Ishikawa (cell line): ENCODE results near the gene MPND.

Source experiments
- CEBPB ChIP-seq: IDR thresholded peaks from 2 replicates; pipeline ENCODE4 v1.6.1; 2012
- CREB1 ChIP-seq: IDR thresholded peaks from 2 replicates; pipeline ENCODE4 v1.6.1; 2012; ENCODE audit warnings: low read depth
- EGR1 ChIP-seq: IDR thresholded peaks from 2 replicates; pipeline ENCODE4 v1.6.1; 2012
- EP300 ChIP-seq: IDR thresholded peaks from 2 replicates; pipeline ENCODE4 v1.6.1; 2012; ENCODE audit warnings: borderline replicate concordance
- FOXM1 ChIP-seq: IDR thresholded peaks from 2 replicates; pipeline ENCODE4 v1.6.1; 2012; ENCODE audit warnings: low read depth, borderline replicate concordance
- MAX ChIP-seq: IDR thresholded peaks from 2 replicates; pipeline ENCODE4 v1.6.1; 2012
- NFIC ChIP-seq: IDR thresholded peaks from 2 replicates; pipeline ENCODE4 v1.6.1; 2012
- RAD21 ChIP-seq: IDR thresholded peaks from 2 replicates; pipeline ENCODE4 v1.6.1; 2012; ENCODE audit warnings: low read depth
- REST ChIP-seq: IDR thresholded peaks from 2 replicates; pipeline ENCODE4 v1.6.1; 2012; ENCODE audit warnings: low read depth, mild to moderate bottlenecking
- TAF1 ChIP-seq: IDR thresholded peaks from 2 replicates; pipeline ENCODE4 v1.6.1; 2012; ENCODE audit warnings: low read depth, mild to moderate bottlenecking
- TCF12 ChIP-seq: IDR thresholded peaks from 2 replicates; pipeline ENCODE4 v1.6.1; 2012; ENCODE audit warnings: low read depth
- TEAD4 ChIP-seq: IDR thresholded peaks from 2 replicates; pipeline ENCODE4 v1.6.1; 2012
- YY1 ChIP-seq: IDR thresholded peaks from 2 replicates; pipeline ENCODE4 v1.6.1; 2012; ENCODE audit warnings: low read depth
- ZBTB7A ChIP-seq: IDR thresholded peaks from 2 replicates; pipeline ENCODE4 v1.6.1; 2012; ENCODE audit warnings: low read depth
- TF ChIP-seq, protein P1 (sequence below): IDR thresholded peaks from 2 replicates; pipeline ENCODE4 v1.6.1; 2012

MPND gene

DNA sequence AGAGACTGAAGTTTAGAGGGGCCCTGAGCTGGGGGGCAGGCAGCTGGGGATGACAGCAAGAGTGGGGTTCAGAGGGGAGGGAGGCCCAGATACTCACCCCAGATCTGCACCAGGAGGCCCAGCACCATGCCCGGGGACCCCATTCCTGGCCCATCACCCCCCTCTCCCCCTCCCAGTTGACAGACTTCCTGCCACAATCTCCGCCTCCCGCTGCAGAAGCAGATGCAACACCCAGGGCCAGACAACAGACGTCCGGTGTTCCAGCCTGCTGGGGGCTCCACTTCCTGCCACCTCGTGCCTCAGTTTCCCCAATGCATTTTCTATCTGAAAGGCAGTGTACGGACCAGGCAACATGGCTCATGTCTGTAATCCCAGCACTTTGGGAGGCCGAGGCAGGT lies 41.1 kb upstream of the MPND start, which contains the start of gene TMIGD2:
TMIGD2 (minus strand) TSS at position 147 of the 398 bp plus-strand sequence; CDS start at position 143, 4 bp downstream.
- TF ChIP-seq, protein P1, sequence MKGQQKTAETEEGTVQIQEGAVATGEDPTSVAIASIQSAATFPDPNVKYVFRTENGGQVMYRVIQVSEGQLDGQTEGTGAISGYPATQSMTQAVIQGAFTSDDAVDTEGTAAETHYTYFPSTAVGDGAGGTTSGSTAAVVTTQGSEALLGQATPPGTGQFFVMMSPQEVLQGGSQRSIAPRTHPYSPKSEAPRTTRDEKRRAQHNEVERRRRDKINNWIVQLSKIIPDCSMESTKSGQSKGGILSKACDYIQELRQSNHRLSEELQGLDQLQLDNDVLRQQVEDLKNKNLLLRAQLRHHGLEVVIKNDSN: no peak

- no peak for TF ChIP-seq CEBPB
- TF ChIP-seq TEAD4: no peak
- no peak for TF ChIP-seq CREB1
- no peak for TF ChIP-seq ZBTB7A
- TF ChIP-seq, protein P1: no peak
- TF ChIP-seq RAD21: no peak
- TF ChIP-seq TCF12: no peak
- TF ChIP-seq EGR1: no peak
- TF ChIP-seq NFIC: no peak
- no peak for TF ChIP-seq FOXM1
Measured at GRCh38 chr19:4303819-4304537, 39.4 kb upstream of the MPND start.

- TF ChIP-seq CREB1 (no peak), CEBPB (no peak), RAD21 (no peak), TCF12 (no peak), NFIC (peak; percentile 32; the same call in 1 of the 2 replicates), FOXM1 (no peak), MAX (peak; percentile 49; the same call in 1 of the 2 replicates), REST (no peak), ZBTB7A (0 out of 2 replicates have a peak, but pooled peaks have one; percentile 20), EP300 (no peak), TAF1 (peak; percentile 27; the same call in 1 of the 2 replicates), EGR1 (0 out of 2 replicates have a peak, but pooled peaks have one; percentile 8), YY1 (no peak), TEAD4 (no peak)
- TF ChIP-seq, protein P1: no peak
Measured at GRCh38 chr19:4304538-4305256, 38.7 kb upstream of the MPND start, which contains the start of gene FSD1. FSD1 (plus strand) TSS chr19:4304598; CDS start chr19:4304747, 149 bp downstream.

- no peak for TF ChIP-seq TEAD4
- no peak for TF ChIP-seq MAX
- TF ChIP-seq, protein P1: no peak
- TF ChIP-seq CEBPB: no peak
- no peak for TF ChIP-seq YY1
Measured at GRCh38 chr19:4305257-4305612, 38.1 kb upstream of the MPND start.

DNA sequence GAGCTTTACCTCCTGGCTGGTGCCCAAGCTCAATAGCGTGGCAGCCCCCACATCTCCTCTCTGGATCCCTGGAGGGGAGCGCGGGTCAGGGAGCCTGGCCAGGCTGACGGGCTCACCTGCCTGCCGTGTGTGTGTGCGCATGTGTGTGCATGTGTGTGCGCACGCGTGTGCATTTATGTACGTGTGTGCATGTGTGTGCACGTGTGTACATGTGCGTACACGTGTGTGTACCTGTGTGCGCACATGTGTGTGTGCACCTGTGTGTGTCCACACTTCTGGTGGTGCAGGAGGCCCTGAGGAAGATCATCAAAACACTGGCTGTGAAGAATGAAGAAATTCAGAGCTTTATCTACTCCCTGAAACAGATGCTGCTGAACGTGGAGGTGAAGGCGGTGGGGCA lies 37.7 kb upstream of the MPND start:
- TF ChIP-seq CREB1: no peak
- TF ChIP-seq REST: no peak
- no peak for TF ChIP-seq YY1
- no peak for TF ChIP-seq MAX
- no peak for TF ChIP-seq CEBPB
- no peak for TF ChIP-seq EGR1
- no peak for TF ChIP-seq TCF12
- no peak for TF ChIP-seq RAD21
